Muscle layer of duodenum (tissue), 2 donors: Measurements from ENCODE around the gene FAM98A.

Experiments used
- H3K27ac ChIP-seq: one replicate; pipeline ENCODE4 v1.7.0; 2013; ENCODE audit warnings: mild to moderate bottlenecking, low read length
- H3K27me3 ChIP-seq: one replicate; pipeline ENCODE4 v1.7.0; 2013; ENCODE audit warnings: low read depth, mild to moderate bottlenecking, control low read depth, low read length
- H3K36me3 ChIP-seq, 2 donors: one replicate each; pipeline ENCODE4 v1.7.0; 2013; ENCODE audit warnings: low read length in 2 of 2, control low read depth in 1 of 2, mild to moderate bottlenecking in 1 of 2; ENCODE audit not compliant: insufficient read depth in 2 of 2, control insufficient read depth in 1 of 2
- H3K4me1 ChIP-seq, 2 donors: one replicate each; pipeline ENCODE4 v1.7.0; 2013; ENCODE audit warnings: low read length in 2 of 2, mild to moderate bottlenecking in 2 of 2, control low read depth in 1 of 2, moderate library complexity in 1 of 2; ENCODE audit not compliant: insufficient read depth in 2 of 2, control insufficient read depth in 1 of 2
- H3K4me3 ChIP-seq, 2 donors: one replicate each; pipeline ENCODE4 v1.7.0; 2013; ENCODE audit warnings: low read length in 2 of 2, low read depth in 1 of 2, mild to moderate bottlenecking in 1 of 2
- H3K9me3 ChIP-seq, 2 donors: one replicate each; pipeline ENCODE4 v1.7.0; 2013; ENCODE audit warnings: low read length in 2 of 2, control low read depth in 1 of 2, mild to moderate bottlenecking in 1 of 2; ENCODE audit not compliant: control insufficient read depth in 1 of 2
- donor health status: healthy.

The FAM98A gene

DNA sequence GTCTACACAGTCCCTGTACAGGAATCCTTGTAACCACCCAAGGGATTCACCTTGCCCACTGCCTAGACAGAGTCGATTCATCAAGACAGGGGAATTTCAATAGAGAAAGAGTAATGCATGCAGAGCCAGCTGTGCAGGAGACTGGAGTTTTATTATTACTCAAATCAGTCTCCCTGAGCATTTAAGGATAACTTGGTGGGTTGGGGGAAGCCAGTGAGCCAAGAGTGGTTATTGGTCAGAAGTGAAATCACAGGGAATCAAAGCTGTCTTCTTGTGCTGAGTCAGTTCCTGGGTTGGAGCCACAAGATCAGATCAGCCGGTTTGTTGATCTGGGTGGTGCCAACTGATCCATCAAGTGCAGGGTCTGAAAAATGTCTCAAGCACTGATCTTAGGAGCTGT is 17.8 kb upstream of the FAM98A start:
- no peak overlapping the region for H3K27ac ChIP-seq
- H3K27me3 ChIP-seq: no peaks in the 10 kb centered on the region
- H3K4me3 ChIP-seq: no peak overlapping the region
- no peaks in the 10 kb centered on the region for H3K4me1 ChIP-seq
- no peaks in the 10 kb centered on the region for H3K36me3 ChIP-seq
- no peaks in the 10 kb centered on the region for H3K9me3 ChIP-seq

DNA sequence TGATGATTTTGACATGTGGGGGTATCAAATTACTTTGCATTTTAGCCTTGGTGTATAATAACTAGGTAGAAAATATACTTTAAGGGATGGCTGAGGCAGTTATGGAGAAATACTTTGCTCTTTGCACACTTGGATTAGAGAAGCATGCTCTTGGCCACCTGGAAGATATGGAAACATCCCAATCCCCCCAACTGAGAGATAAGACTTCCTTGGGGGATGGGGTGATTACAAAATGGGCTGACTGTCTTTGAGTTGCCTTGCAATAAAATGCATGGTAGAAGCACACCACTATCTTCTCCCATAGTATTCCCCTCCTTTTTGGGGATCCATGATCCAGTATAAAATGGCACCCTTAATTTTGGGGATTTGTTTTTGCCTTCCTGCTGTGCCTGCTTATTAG is 15.1 kb upstream of the FAM98A start:
- no peaks in the 10 kb centered on the region for H3K4me1 ChIP-seq
- no peaks in the 10 kb centered on the region for H3K36me3 ChIP-seq
- no peak overlapping the region for H3K4me3 ChIP-seq
- H3K9me3 ChIP-seq: no peaks in the 10 kb centered on the region
- no peaks in the 10 kb centered on the region for H3K27me3 ChIP-seq
- no peak overlapping the region for H3K27ac ChIP-seq

DNA sequence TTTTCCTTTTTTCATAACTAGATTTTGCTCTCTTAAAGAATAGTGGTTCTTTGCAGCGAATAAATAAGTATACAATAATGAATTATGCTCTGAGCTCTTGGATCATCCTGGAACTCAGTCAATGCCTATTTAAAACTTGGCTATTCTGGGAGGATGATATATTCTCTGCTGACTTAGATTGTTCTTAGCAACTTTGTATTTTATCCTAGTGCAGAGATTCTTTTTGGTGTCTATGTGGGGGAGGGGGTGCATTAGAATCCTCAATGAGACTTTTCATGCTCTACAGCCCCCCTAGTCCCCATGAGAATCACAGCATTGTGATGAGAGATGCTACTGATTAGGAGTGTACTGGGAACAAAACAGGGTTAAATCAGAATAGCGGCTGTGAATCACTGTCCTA is 8.8 kb upstream of the FAM98A start:
- no peaks in the 10 kb centered on the region for H3K36me3 ChIP-seq
- H3K27ac ChIP-seq: no peak overlapping the region
- H3K4me1 ChIP-seq: peaks cover 0 to 11% of the 10 kb centered on the region in 2 donors
- H3K9me3 ChIP-seq: no peaks in the 10 kb centered on the region
- no peak overlapping the region for H3K4me3 ChIP-seq
- H3K27me3 ChIP-seq: no peaks in the 10 kb centered on the region

DNA sequence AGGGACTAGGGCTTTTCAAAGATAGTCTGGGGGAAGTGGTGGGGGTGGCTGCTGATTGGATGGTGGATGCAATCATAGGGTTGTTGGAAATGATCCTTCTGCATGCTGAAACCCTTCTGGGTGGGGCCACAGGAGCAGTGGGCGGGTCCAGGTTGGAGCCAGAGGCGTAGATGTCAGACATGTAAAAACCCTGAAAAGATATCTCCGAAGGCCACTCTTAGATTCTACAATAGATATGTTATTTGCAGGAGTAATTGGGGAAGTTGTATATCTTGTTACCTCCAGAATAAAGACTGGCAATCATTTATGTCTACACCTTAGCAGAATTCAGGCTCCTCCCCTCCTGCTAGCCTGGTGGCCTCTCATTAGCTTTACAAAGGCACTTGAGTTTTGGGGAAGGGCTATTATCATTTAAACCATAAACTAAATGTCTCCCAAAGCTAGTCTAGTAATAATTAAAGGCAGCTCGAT is 8.2 kb upstream of the FAM98A start:
- Histone ChIP-seq H3K27me3 (no peaks in the 10 kb centered on the region), H3K4me1 (peaks cover 0 to 11% of the 10 kb centered on the region in 2 donors), H3K4me3 (no peak overlapping the region), H3K36me3 (no peaks in the 10 kb centered on the region), H3K27ac (no peak overlapping the region), H3K9me3 (no peaks in the 10 kb centered on the region)

DNA sequence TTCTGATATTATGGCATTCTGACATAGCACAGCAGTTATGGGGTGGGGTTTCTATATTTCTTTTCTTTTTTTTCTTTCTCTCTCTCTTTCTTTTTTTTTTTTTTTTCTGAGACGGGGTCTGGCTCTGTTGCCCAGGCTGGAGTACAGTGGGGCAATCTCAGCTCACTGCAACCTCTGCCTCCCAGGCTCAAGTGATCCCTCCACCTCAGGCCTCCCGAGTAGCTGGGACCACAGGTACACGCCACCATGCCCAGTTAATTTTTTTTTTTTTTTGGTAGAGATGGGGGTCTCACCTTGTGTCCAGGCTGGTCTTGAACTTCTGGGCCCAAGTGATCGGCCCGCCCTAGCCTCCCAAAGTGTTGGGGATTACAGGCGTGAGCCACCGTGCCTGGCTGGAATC is 7.5 kb upstream of the FAM98A start:
- H3K4me1 ChIP-seq: peaks cover 0 to 11% of the 10 kb centered on the region in 2 donors
- H3K9me3 ChIP-seq: no peaks in the 10 kb centered on the region
- no peak overlapping the region for H3K27ac ChIP-seq
- H3K36me3 ChIP-seq: no peaks in the 10 kb centered on the region
- H3K27me3 ChIP-seq: no peaks in the 10 kb centered on the region
- no peak overlapping the region for H3K4me3 ChIP-seq

DNA sequence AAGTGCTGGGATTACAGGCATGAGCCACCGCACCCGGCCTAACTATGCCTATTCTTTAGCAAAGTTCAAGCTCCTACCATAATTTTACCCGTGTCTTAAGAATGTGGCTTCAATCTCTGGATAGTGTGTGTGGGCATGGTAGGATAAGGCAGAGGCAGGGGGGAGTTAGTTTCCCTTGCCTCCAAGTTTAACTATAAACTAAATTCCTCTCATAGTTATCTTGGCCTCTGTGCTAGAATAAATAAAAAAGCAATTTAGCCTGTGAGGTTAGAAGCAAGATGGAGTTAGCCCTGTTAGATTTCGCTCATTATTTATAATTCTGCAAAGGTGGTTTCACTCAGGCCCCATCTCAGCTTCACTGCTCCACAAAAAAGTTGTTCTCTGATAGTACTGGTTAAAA is 7.0 kb upstream of the FAM98A start:
- no peaks in the 10 kb centered on the region for H3K9me3 ChIP-seq

DNA sequence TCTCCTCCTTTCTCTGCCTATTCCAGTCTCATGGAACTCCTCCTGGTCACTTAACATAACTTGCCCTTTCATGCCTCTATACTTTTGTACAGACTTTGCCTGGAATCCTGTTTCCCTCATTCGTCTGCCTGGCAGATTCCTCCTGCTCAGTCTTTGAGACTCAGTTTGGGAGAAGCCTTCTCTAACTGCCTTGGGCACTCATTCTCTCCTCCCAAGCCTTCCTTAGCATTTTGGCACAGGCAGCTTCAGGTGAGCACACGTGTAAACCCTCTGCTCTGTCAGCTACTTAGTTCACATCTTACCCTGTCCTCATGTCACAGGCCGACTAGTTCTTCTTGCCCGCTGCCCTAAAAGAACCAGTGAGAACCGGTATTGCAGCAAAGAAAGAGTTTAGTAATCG is 6.0 kb upstream of the FAM98A start:
- Histone ChIP-seq H3K4me1 (peaks cover 0 to 11% of the 10 kb centered on the region in 2 donors), H3K36me3 (no peaks in the 10 kb centered on the region), H3K27me3 (no peaks in the 10 kb centered on the region), H3K4me3 (no peak overlapping the region), H3K9me3 (no peaks in the 10 kb centered on the region), H3K27ac (no peak overlapping the region)

More for the DNA sequence above, 7.0 kb upstream of the FAM98A start:
- H3K36me3 ChIP-seq: no peaks in the 10 kb centered on the region
- no peak overlapping the region for H3K27ac ChIP-seq
- H3K27me3 ChIP-seq: no peaks in the 10 kb centered on the region
- H3K4me3 ChIP-seq: no peak overlapping the region
- H3K4me1 ChIP-seq: peaks cover 0 to 11% of the 10 kb centered on the region in 2 donors

DNA sequence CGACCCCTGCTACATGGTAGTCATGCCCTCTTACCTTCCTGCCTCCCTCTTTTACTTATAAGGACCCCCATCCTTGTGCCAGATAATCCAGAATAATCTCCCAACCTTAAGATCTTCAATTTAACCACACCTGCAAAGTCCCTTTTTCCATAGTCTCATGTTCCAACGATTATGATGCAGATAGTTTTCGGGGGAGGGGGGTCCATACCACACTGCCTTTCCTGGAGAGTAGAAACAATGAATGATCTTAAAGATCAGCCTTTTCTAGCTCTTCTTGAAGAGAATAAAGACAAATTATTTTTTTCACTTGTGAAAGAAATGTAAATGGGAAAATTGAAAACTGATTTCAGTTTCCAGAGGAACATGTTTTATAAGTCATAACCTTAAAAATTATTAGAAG is 4.3 kb upstream of the FAM98A start:
- H3K27ac ChIP-seq: no peak overlapping the region
- H3K4me1 ChIP-seq: peaks cover 0 to 12% of the 10 kb centered on the region in 2 donors
- no peak overlapping the region for H3K4me3 ChIP-seq
- no peaks in the 10 kb centered on the region for H3K9me3 ChIP-seq
- H3K36me3 ChIP-seq: peaks cover 0 to 3% of the 10 kb centered on the region in 2 donors
- no peaks in the 10 kb centered on the region for H3K27me3 ChIP-seq

DNA sequence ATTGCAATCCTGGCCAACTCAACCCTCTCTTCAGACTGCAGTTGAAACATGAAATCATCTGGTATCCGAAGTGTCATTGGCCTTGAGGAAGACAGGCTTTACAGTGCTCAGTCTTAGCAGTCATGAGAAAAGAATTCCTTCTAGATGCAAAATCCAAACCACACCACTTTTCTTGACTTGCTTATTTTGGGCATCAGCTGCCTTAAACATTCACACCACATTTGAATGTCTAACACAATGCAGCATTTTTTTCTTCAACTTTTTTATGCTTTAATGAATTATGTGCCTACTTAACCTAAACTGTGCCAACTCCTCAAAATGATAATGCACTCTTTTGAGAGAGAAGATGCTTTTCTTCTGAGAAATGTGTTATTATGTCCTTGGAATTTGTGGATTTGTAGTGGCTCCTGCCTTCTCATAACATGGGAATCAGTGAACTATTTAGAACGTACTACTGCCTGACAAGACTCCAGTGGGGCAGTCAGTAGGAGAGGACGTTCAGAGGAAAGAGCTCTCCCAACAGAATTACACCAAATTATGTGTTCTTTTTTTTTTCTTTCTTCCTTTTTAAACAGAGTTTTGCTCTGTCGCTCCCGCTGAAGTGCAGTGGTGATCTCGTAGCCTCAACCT is 3.2 kb upstream of the FAM98A start:
- Histone ChIP-seq H3K27ac (no peak overlapping the region), H3K27me3 (no peaks in the 10 kb centered on the region), H3K36me3 (peaks cover 0 to 3% of the 10 kb centered on the region in 2 donors), H3K4me3 (no peak overlapping the region), H3K9me3 (no peaks in the 10 kb centered on the region), H3K4me1 (peaks cover 8 to 15% of the 10 kb centered on the region in 2 donors)

DNA sequence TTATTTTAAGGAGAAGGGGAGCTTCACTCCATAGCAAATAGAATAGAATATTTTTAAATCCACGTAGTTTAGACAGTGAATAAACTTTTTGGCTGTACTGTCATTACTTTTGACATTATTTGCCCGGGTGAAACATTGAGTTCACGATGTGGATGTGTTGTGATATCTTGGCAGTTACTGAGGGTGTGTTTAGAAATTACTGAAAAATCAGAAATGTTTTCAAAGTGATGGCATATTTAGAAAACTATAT is 769 bp upstream of the FAM98A start:
- Histone ChIP-seq H3K9me3 (no peaks in the 10 kb centered on the region), H3K36me3 (peaks cover under 1 to 4% of the 10 kb centered on the region in 2 donors), H3K27me3 (no peaks in the 10 kb centered on the region), H3K4me3 (peak overlapping the region; percentile 91 to 99), H3K4me1 (peaks cover 8 to 21% of the 10 kb centered on the region in 2 donors), H3K27ac (peak overlapping the region; percentile 70)

DNA sequence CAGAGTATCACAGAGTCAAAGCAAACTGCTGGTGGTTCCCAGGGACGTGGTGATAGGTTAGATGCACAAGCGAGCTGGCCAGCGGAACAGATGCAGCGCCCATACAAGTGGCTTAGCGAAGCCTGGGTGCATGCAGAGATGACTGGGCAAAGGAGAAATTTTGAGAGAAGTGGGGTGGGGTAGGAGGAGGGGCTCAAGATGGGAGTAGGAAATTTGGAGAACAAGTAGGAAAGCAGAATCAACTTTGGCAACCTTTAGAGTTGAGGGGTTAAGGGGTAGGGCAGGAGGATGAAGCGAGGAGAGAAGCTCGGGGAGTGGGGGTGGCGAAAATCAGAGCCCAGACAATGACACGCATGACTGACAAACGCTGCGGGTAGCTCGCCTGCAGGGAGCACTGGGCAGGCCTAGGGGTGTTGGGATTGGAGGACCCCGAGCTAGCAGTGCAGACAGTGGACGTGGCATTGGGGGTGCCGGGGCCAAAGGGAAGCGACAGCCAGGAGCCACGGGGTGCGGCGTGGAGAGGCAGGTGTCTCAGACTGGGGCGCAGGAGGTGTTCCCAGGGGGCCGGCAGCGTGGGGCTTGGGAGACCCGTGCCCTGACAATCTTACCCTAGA is 431 bp downstream of the FAM98A start:
- no peaks in the 10 kb centered on the region for H3K27me3 ChIP-seq

DNA sequence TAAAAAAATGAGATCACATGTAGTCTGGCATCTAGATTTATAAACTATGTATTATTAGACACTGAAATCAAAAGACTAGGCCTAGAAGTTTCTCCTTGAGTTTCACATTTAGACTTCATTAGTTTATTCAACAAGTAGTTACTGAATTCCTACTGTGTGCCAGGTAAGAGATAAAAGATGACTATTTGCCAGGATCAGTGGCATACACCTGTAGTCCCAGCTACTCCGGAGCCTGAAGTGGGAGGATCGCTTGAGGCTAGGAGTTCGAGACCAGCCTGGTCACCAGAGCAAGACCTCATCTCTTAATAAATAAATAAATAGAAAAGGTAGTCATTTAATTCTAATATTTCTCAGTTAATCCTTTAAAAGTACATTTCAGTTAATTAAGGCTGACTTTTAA is 2.1 kb downstream of the FAM98A start:
- H3K9me3 ChIP-seq: no peaks in the 10 kb centered on the region
- no peaks in the 10 kb centered on the region for H3K27me3 ChIP-seq
- no peak overlapping the region for H3K27ac ChIP-seq
- peak overlapping the region in 1 of 2 donors; percentile 91 for H3K4me3 ChIP-seq
- H3K4me1 ChIP-seq: peaks cover 8 to 21% of the 10 kb centered on the region in 2 donors
- peaks cover 19 to 22% of the 10 kb centered on the region in 2 donors for H3K36me3 ChIP-seq

More for the DNA sequence above, 431 bp downstream of the FAM98A start:
- peaks cover 8 to 21% of the 10 kb centered on the region in 2 donors for H3K4me1 ChIP-seq
- peaks cover 7 to 13% of the 10 kb centered on the region in 2 donors for H3K36me3 ChIP-seq
- H3K27ac ChIP-seq: peak overlapping the region; percentile 64
- peak overlapping the region; percentile 91 to 99 for H3K4me3 ChIP-seq
- H3K9me3 ChIP-seq: no peaks in the 10 kb centered on the region
